ENCODE measurements around the gene NREP.

GRCh38 chr5:111734013-111734412 is 23.0 kb downstream of the NREP start:
- TF ChIP-seq POLR2AphosphoS5 (IDR thresholded peaks at IDR 0.05; ENCODE audit: borderline replicate concordance, low read depth, low read length): no peak
- no peak for TF ChIP-seq EZH2 (IDR thresholded peaks at IDR 0.05)
- no peak for TF ChIP-seq FOXP2 (optimal IDR thresholded peaks at IDR 0.05; ENCODE audit: control extremely low read depth, extremely low read length, insufficient read depth)

All from SK-N-MC (cell line).